ENCODE results near the gene CDH6.

GRCh38 chr5:31285025-31285424 lies 91.5 kb downstream of the CDH6 start:
- TF ChIP-seq, protein P1, sequence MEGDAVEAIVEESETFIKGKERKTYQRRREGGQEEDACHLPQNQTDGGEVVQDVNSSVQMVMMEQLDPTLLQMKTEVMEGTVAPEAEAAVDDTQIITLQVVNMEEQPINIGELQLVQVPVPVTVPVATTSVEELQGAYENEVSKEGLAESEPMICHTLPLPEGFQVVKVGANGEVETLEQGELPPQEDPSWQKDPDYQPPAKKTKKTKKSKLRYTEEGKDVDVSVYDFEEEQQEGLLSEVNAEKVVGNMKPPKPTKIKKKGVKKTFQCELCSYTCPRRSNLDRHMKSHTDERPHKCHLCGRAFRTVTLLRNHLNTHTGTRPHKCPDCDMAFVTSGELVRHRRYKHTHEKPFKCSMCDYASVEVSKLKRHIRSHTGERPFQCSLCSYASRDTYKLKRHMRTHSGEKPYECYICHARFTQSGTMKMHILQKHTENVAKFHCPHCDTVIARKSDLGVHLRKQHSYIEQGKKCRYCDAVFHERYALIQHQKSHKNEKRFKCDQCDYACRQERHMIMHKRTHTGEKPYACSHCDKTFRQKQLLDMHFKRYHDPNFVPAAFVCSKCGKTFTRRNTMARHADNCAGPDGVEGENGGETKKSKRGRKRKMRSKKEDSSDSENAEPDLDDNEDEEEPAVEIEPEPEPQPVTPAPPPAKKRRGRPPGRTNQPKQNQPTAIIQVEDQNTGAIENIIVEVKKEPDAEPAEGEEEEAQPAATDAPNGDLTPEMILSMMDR (IDR thresholded peaks at IDR 0.05; ENCODE audit: insufficient read depth, low read length, poor library complexity, severe bottlenecking): no peak
- no peak for TF ChIP-seq EZH2phosphoT487 (conservative IDR thresholded peaks at IDR 0.05; ENCODE audit: low read length)

Measured in SU-DHL-6 (cell line).